Fibroblast of lung (primary cell): ENCODE data around the gene CTBP1.

Source experiments
- CTCF ChIP-seq, 2 donors: IDR thresholded peaks in 1 of 2; conservative IDR thresholded peaks in 1 of 2; 1 replicate in 1 of 2; 2 replicates in 1 of 2; pipeline ENCODE4 v1.5.1; 2011 to 2012; ENCODE audit warnings: low read length in 2 of 2, control low read depth in 1 of 2, inconsistent platforms in 1 of 2, low read depth in 1 of 2, mild to moderate bottlenecking in 1 of 2
- EZH2 ChIP-seq: IDR thresholded peaks from 2 replicates; pipeline ENCODE4 v1.5.1; 2012; ENCODE audit warnings: low read length, control low read depth, mild to moderate bottlenecking; ENCODE audit errors: missing control alignments

GRCh38 chr4:1216869-1217294 lies 32.0 kb downstream of the CTBP1 start:
- TF ChIP-seq CTCF (conservative IDR thresholded peaks at IDR 0.05 in 1 of 2, IDR thresholded peaks at IDR 0.05 in 1 of 2; ENCODE audit: low read depth in 1 of 2, low read length in 2 of 2) (no peak), EZH2 (no peak)
